Ishikawa (cell line): ENCODE results near the gene INTS14.

Source experiments
- CEBPB ChIP-seq: IDR thresholded peaks from 2 replicates; pipeline ENCODE4 v1.6.1; 2012
- CREB1 ChIP-seq: IDR thresholded peaks from 2 replicates; pipeline ENCODE4 v1.6.1; 2012; ENCODE audit warnings: low read depth
- EGR1 ChIP-seq: IDR thresholded peaks from 2 replicates; pipeline ENCODE4 v1.6.1; 2012
- EP300 ChIP-seq: IDR thresholded peaks from 2 replicates; pipeline ENCODE4 v1.6.1; 2012; ENCODE audit warnings: borderline replicate concordance
- FOXM1 ChIP-seq: IDR thresholded peaks from 2 replicates; pipeline ENCODE4 v1.6.1; 2012; ENCODE audit warnings: low read depth, borderline replicate concordance
- NFIC ChIP-seq: IDR thresholded peaks from 2 replicates; pipeline ENCODE4 v1.6.1; 2012
- RAD21 ChIP-seq: IDR thresholded peaks from 2 replicates; pipeline ENCODE4 v1.6.1; 2012; ENCODE audit warnings: low read depth
- TAF1 ChIP-seq: IDR thresholded peaks from 2 replicates; pipeline ENCODE4 v1.6.1; 2012; ENCODE audit warnings: low read depth, mild to moderate bottlenecking
- TCF12 ChIP-seq: IDR thresholded peaks from 2 replicates; pipeline ENCODE4 v1.6.1; 2012; ENCODE audit warnings: low read depth
- TEAD4 ChIP-seq: IDR thresholded peaks from 2 replicates; pipeline ENCODE4 v1.6.1; 2012
- YY1 ChIP-seq: IDR thresholded peaks from 2 replicates; pipeline ENCODE4 v1.6.1; 2012; ENCODE audit warnings: low read depth
- ZBTB7A ChIP-seq: IDR thresholded peaks from 2 replicates; pipeline ENCODE4 v1.6.1; 2012; ENCODE audit warnings: low read depth
- TF ChIP-seq, protein P1 (sequence below): IDR thresholded peaks from 2 replicates; pipeline ENCODE4 v1.6.1; 2012; ENCODE audit warnings: low read depth, mild to moderate bottlenecking
- TF ChIP-seq, protein P2 (sequence below): IDR thresholded peaks from 2 replicates; pipeline ENCODE4 v1.6.1; 2012
- TF ChIP-seq, protein P3 (sequence below): IDR thresholded peaks from 2 replicates; pipeline ENCODE4 v1.6.1; 2012

Gene INTS14

DNA sequence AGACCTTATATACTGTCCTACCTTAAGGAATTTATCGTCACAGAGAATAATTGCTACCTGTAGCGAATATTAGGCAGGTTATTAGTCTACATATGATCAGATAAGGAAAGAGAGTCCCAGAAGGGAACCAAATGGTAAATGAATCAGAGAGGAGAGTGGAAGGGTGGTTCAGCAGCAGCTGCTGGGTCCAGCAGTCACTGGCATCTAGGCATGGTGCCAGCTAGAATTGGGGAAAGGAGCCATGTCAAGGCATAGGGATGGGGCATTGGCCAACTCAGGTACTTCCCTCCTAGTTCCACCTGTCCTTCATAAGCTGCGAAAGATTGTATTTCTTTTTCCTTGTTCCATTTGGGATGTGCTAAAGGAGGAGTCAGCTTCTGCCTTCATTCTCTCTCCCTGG lies 57.2 kb downstream of the INTS14 start:
- no peak for TF ChIP-seq TEAD4
- TF ChIP-seq CEBPB, result no peak
- no peak for TF ChIP-seq TAF1
- no peak for TF ChIP-seq TCF12
- TF ChIP-seq, protein P1, sequence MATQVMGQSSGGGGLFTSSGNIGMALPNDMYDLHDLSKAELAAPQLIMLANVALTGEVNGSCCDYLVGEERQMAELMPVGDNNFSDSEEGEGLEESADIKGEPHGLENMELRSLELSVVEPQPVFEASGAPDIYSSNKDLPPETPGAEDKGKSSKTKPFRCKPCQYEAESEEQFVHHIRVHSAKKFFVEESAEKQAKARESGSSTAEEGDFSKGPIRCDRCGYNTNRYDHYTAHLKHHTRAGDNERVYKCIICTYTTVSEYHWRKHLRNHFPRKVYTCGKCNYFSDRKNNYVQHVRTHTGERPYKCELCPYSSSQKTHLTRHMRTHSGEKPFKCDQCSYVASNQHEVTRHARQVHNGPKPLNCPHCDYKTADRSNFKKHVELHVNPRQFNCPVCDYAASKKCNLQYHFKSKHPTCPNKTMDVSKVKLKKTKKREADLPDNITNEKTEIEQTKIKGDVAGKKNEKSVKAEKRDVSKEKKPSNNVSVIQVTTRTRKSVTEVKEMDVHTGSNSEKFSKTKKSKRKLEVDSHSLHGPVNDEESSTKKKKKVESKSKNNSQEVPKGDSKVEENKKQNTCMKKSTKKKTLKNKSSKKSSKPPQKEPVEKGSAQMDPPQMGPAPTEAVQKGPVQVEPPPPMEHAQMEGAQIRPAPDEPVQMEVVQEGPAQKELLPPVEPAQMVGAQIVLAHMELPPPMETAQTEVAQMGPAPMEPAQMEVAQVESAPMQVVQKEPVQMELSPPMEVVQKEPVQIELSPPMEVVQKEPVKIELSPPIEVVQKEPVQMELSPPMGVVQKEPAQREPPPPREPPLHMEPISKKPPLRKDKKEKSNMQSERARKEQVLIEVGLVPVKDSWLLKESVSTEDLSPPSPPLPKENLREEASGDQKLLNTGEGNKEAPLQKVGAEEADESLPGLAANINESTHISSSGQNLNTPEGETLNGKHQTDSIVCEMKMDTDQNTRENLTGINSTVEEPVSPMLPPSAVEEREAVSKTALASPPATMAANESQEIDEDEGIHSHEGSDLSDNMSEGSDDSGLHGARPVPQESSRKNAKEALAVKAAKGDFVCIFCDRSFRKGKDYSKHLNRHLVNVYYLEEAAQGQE, result no peak
- no peak for TF ChIP-seq EGR1
- TF ChIP-seq CREB1, result no peak
- TF ChIP-seq NFIC, result no peak
- TF ChIP-seq, protein P2, sequence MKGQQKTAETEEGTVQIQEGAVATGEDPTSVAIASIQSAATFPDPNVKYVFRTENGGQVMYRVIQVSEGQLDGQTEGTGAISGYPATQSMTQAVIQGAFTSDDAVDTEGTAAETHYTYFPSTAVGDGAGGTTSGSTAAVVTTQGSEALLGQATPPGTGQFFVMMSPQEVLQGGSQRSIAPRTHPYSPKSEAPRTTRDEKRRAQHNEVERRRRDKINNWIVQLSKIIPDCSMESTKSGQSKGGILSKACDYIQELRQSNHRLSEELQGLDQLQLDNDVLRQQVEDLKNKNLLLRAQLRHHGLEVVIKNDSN, result no peak
- no peak for TF ChIP-seq YY1

DNA sequence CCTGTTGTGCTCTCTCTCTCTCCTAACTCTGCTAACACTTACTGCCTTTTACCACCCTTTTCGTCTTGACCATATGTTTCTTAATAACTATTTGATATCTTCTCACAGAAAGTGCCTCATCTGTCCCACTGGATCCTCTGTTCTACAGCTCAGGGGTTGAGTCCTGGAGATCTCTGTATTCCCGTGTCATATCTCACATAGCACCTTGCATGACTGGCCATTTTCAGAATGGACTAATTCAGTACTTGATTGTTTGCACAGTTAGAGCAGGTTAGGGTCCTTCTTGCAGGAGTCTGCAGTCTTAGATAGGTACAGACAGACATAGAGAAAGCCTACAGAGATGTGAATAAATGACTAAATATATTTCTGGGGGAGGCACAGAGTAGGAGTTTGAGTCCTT lies 59.7 kb downstream of the INTS14 start:
- TF ChIP-seq EGR1 (no peak), EP300 (no peak), ZBTB7A (no peak), YY1 (no peak), TEAD4 (no peak), TCF12 (no peak), RAD21 (no peak), TAF1 (no peak)
- TF ChIP-seq, protein P3, sequence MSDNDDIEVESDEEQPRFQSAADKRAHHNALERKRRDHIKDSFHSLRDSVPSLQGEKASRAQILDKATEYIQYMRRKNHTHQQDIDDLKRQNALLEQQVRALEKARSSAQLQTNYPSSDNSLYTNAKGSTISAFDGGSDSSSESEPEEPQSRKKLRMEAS, result no peak
- TF ChIP-seq, protein P1, result no peak

DNA sequence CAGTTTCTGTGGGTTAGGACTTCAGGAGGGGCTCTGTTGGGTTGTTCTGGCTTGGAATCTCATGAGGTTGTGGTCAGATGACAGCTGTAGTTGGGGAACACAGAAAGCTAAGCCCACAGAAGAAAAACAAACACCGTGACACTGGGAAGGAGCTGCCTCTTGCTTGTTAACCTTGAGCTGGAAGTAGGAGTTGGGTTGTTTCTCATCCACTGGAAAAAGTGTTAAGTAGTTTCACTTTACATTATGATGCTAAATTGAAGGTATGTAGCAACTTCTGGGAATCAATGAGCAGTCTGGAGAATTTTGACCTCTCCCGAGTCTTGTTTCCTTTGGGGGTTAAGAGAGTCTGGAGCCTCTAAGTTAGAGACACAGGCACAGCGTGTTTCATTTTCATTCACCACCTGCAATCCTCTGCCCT lies 60.2 kb downstream of the INTS14 start:
- TF ChIP-seq YY1, result no peak
- no peak for TF ChIP-seq CREB1
- no peak for TF ChIP-seq CEBPB
- TF ChIP-seq, protein P1, result no peak
- TF ChIP-seq FOXM1, result no peak
- TF ChIP-seq TEAD4, result no peak
- TF ChIP-seq, protein P3, result no peak
- TF ChIP-seq RAD21, result no peak
- TF ChIP-seq TAF1, result no peak
- no peak for TF ChIP-seq NFIC
- no peak for TF ChIP-seq TCF12
- no peak for TF ChIP-seq EGR1
- no peak for TF ChIP-seq ZBTB7A
- no peak for TF ChIP-seq EP300

DNA sequence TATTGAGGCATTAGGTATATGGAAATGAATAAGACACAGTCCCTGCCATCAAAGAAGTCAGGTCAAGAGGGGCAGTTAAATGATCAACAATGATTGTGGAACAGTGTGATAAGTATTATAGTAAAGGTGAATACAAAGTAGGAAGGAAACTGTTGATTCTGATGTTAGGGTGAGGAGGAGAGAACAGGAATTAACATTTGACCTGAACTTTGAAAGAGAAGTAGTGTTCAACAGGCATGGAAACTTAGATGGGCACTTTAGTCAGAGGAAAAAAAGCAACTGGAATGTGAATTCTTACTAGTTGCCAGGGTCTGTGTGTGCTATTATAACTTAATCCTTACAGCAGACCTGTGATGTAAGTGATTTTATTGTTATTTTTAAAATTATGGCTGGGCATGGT lies 63.1 kb downstream of the INTS14 start:
- TF ChIP-seq EP300 (no peak), TAF1 (no peak), TEAD4 (no peak), EGR1 (no peak), NFIC (no peak), CREB1 (no peak), FOXM1 (no peak), YY1 (no peak), ZBTB7A (no peak), TCF12 (no peak), CEBPB (no peak), RAD21 (no peak)
- TF ChIP-seq, protein P1, result no peak
- TF ChIP-seq, protein P2, result no peak
- TF ChIP-seq, protein P3, result no peak
